Stimulated activated naive CD8-positive, alpha-beta T cell treated with anti-CD3 and anti-CD28 coated beads, Interleukin-15, Interleukin-2, amounts not matched to agents 100 ng/mL and 50 ng/mL, for 24 hours (primary cell): ENCODE measurements around the gene BTBD9.
A peak's percentile ranks its signal among the peaks of the same experiment; 100 is the strongest.
"Not testable (repeated sequence)": the region's sequence is repeated elsewhere in the genome, so short reads cannot be mapped to it uniquely, and the experiment has no call there.

Experiments used
- H3K27ac Mint-ChIP-seq: one replicate; pipeline ENCODE4 v1.8.0; 2021; ENCODE audit warnings: mild to moderate bottlenecking, mixed read lengths
- H3K27me3 Mint-ChIP-seq: one replicate; pipeline ENCODE4 v1.8.0; 2021; ENCODE audit warnings: mixed read lengths
- H3K36me3 Mint-ChIP-seq: one replicate; pipeline ENCODE4 v1.8.0; 2021; ENCODE audit warnings: low read depth, mixed read lengths
- H3K4me1 Mint-ChIP-seq: one replicate; pipeline ENCODE4 v1.8.0; 2021; ENCODE audit warnings: low read depth, mixed read lengths
- H3K4me3 Mint-ChIP-seq: one replicate; pipeline ENCODE4 v1.8.0; 2021; ENCODE audit warnings: mild to moderate bottlenecking, mixed read lengths
- H3K9me3 Mint-ChIP-seq: one replicate; pipeline ENCODE4 v1.8.0; 2021; ENCODE audit warnings: mixed read lengths

BTBD9 gene

DNA sequence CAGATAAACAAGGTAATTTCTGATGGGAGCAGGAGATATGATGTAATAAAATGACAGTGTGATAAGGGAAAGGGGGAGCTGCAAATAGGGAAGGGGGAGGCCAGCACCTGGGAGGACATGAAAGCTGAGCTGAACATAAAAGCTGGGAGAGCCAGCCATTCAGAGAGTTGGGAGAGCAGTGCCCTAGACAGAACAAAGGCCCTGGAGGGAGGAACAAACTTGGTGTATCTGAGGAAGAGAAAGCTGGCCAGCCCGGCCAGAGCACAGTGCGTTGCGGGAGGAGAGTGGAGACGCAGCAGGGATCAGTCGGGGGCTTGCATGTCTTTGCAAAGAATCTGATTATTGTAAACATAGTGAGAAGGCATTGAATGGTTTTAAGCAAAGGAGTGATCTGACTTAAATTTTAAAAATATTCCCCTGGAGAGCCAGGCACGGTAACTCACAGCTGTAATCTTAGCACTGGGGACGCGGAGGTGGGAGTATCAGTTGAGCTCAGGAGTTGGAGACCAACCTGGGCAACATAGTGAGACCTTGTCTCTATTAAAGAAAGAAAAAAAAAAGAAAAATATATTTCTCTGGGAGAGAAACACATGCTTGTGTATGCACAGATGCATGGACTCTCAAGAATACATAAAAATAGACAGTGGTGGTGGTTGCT is 502.0 kb downstream of the BTBD9 start:
- no peaks in the 10 kb centered on the region for H3K9me3 Mint-ChIP-seq
- H3K4me3 Mint-ChIP-seq = no peak overlapping the region
- no peaks in the 10 kb centered on the region for H3K27me3 Mint-ChIP-seq
- peaks cover 6% of the 10 kb centered on the region for H3K4me1 Mint-ChIP-seq
- H3K27ac Mint-ChIP-seq = no peak overlapping the region
- peaks cover 28% of the 10 kb centered on the region for H3K36me3 Mint-ChIP-seq

DNA sequence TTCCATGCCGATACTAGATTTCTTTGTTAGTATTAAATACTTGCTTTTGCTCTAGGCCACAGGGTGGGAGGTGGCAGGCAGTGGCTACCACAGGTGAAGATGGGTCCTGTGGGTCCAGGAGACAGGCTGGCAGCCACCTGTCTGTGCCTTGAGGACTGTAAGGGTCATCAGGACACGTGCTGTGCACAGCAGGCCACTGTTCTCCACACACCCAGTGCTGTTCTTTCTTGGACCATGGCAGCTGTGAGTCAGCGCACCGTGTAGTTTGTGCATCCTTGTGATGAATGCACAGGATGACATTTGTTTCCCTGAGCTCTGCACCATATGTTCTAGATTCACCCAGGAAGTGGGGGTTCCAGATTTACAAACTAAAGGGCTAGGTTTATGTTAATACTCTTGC is 503.2 kb downstream of the BTBD9 start:
- H3K4me1 Mint-ChIP-seq = peaks cover 12% of the 10 kb centered on the region
- H3K4me3 Mint-ChIP-seq = no peak overlapping the region
- peaks cover 33% of the 10 kb centered on the region for H3K36me3 Mint-ChIP-seq

DNA sequence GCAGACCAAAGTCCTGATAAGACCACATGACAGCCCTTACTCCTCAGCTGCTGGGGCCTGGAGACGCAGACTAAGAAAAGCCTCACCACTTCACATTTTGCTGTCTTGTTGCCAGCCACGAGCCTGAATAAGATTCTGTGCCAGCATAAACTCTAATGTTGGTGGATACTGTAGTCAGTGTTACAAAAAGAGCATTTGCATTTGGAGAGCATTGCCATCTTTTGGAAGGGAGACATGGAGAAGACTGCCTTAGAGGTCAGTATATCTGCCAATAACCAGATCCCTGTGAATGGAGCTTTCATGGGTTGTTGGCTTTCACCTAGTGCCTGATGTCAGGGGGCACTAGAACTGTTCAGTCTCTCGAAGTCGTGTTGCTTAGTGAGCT is 505.0 kb downstream of the BTBD9 start:
- H3K27me3 Mint-ChIP-seq = no peaks in the 10 kb centered on the region
- H3K4me1 Mint-ChIP-seq = peaks cover 31% of the 10 kb centered on the region
- H3K27ac Mint-ChIP-seq = no peak overlapping the region
- no peak overlapping the region for H3K4me3 Mint-ChIP-seq
- peaks cover 28% of the 10 kb centered on the region for H3K36me3 Mint-ChIP-seq
- no peaks in the 10 kb centered on the region for H3K9me3 Mint-ChIP-seq

More for the DNA sequence above, 503.2 kb downstream of the BTBD9 start:
- Mint-ChIP-seq H3K27me3 (no peaks in the 10 kb centered on the region), H3K9me3 (no peaks in the 10 kb centered on the region), H3K27ac (no peak overlapping the region)

DNA sequence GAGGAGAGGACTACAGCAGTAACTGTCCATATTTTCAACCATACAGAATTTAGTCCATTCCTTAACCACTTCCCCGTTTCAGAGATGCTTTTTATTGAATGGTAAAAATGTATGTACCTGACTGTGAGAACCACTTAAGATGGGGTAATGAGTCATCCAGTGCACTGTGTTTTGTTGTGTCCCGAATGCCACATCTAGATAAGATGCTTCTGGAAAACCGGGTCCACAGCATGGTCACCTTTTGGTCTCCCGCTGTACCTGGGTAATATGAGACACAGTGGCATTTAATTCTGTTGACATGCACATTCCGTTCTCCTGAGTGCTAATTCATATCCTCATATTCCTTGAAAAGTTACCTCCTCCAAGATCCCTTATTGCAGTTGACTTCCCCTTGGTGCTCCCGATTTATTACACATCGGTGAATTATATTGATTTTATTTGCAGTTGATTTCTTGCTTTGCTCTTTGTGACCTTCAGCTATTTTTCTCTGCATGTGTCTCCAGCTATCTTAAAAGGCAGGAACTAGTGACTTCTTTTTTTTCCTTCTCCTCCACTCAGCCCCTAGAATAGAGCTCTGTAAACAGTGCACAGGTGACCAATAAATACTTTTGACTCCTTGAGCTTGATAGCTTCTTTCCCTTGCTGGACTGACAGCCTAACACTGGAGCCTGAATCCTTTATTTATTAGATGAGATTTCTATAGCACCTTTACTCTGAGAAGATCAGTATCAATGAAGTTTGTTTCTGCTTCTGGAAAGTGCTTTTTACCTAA is 505.6 kb downstream of the BTBD9 start:
- no peaks in the 10 kb centered on the region for H3K9me3 Mint-ChIP-seq
- peaks cover 35% of the 10 kb centered on the region for H3K4me1 Mint-ChIP-seq
- H3K36me3 Mint-ChIP-seq = peaks cover 25% of the 10 kb centered on the region
- no peak overlapping the region for H3K4me3 Mint-ChIP-seq
- H3K27ac Mint-ChIP-seq = no peak overlapping the region
- no peaks in the 10 kb centered on the region for H3K27me3 Mint-ChIP-seq

DNA sequence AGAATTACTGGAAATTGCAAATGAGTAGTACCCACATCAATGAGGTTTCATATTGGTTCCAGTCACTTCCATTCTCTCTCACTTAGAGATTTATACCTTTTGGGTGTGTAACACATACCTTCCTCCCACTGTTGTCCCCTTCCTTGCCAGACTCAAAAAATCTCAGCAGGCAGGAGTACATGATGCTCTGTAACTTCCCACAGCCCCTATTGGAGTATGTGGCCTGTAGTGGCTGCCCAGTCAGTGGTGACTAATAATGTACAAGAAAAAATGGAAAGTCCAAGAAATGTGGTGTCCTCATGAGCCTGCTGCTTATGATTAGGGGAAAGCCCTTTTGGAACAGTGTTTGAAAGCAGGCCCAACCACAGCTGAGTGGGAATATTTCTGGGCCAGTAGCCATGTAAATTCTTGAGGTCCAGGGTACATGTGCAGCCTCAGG is 508.2 kb downstream of the BTBD9 start:
- H3K36me3 Mint-ChIP-seq = peaks cover 24% of the 10 kb centered on the region
- H3K4me3 Mint-ChIP-seq = peak overlapping the region; percentile 7
- no peaks in the 10 kb centered on the region for H3K27me3 Mint-ChIP-seq
- peaks cover 29% of the 10 kb centered on the region for H3K4me1 Mint-ChIP-seq
- no peaks in the 10 kb centered on the region for H3K9me3 Mint-ChIP-seq
- H3K27ac Mint-ChIP-seq = peak overlapping the region; percentile 56

DNA sequence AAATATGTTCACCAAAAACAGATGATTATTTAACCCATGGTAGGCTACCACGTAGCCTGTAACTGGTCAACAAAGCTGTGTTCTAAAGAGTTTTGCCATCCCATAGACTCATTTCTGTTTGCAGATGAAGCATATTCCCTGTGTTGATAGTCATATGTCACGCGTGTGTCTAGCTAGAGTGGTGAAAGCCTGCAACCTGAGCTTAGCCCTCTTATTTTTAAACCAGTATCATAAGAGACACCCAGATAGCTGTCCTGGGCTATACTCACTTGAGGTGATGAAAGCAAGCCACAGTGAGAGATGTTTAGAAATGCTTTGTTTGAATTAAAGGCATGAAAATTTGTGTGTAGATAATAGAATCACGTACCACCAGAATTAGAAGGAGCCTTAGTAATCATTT is 512.4 kb downstream of the BTBD9 start:
- Mint-ChIP-seq H3K27ac (no peak overlapping the region), H3K4me1 (peaks cover 29% of the 10 kb centered on the region), H3K4me3 (no peak overlapping the region), H3K27me3 (no peaks in the 10 kb centered on the region), H3K9me3 (peaks cover 4% of the 10 kb centered on the region), H3K36me3 (peaks cover 38% of the 10 kb centered on the region)

DNA sequence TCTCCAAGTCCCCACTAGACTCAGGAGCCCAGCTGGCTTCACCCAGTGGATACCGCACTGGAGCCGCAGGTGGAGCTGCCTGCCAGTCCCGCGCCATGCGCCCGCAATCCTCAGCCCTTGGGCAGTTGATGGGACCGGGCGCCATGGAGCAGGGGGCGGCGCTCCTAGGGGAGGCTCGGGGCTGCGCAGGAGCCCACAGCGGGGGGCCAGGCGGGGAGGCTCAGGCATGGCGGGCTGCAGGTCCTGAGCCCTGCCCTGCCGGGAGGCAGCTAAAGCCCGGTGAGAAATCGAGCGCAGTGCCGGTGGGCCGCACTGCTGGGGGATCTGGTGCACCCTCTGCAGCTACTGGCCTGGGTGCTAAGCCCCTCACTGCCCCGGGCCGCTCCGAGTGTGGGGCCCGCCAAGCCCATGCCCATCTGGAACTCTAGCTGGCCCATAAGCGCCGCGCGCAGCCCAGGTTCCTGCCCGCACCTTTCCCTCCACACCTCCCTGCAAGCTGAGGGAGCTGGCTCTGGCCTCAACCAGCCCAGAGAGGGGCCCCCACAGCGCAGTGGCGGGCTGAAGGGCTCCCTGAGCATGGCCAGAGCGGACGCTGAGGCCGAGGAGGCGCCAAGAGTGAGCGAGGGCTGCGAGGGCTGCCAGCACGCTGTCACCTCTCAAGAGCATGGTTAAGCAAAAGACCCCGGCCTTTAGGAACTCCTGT is 515.4 kb downstream of the BTBD9 start:
- H3K9me3 Mint-ChIP-seq, H3K27ac Mint-ChIP-seq, H3K4me1 Mint-ChIP-seq, H3K4me3 Mint-ChIP-seq, H3K27me3 Mint-ChIP-seq: not testable (repeated sequence)
- H3K36me3 Mint-ChIP-seq = peaks cover 54% of the 10 kb centered on the region

DNA sequence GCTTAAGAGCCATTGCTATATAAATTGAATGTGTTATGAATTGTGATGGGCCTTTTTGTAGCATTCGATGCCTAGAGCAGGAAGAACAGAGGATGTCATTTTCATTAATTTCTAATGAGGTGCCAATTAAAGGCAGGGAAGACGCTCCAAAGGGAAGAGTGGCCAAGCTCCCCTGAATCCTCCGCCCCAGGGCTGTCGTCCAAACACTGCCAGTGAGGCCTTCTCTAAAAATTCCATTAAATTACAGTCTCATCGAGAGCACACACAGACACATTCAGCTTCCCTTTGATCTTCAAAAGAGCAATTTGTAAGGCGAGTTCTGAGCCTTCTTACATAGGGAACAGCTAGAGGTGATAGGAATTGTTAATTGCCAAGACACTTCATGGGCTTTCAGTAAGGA is 520.2 kb downstream of the BTBD9 start:
- H3K27ac Mint-ChIP-seq = no peak overlapping the region
- no peaks in the 10 kb centered on the region for H3K4me1 Mint-ChIP-seq
- H3K27me3 Mint-ChIP-seq = no peaks in the 10 kb centered on the region
- peaks cover 57% of the 10 kb centered on the region for H3K36me3 Mint-ChIP-seq
- H3K9me3 Mint-ChIP-seq = peaks cover 4% of the 10 kb centered on the region
- no peak overlapping the region for H3K4me3 Mint-ChIP-seq

DNA sequence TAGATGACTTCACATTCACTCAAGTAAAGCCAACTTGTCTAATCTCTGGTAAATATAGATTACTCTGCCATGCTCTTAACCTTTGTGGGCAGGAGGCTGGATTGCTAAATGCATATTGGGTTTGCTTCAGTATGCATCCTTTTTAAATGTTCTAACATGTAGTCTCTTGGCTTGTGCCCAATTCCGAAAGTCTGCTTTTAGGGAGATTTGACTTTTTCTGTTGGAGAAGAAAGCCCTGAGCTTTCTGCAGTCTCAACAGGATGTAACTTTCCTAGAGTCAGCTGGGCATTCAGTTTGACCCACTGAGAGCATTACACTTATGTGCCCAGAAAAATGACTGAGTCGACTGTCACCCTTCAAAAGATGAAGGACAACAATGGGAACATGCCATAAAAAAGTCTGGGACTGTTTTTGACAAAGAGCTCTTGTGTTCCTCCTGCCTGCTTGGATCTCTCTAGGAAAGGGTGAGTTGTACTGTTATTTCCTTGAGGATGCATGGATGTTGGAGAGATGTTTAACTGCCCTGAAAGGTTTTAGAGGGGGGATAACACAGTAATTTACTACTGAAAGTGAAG is 520.9 kb downstream of the BTBD9 start:
- Mint-ChIP-seq H3K9me3 (peaks cover 4% of the 10 kb centered on the region), H3K4me1 (no peaks in the 10 kb centered on the region), H3K36me3 (peaks cover 57% of the 10 kb centered on the region), H3K27me3 (no peaks in the 10 kb centered on the region), H3K27ac (no peak overlapping the region), H3K4me3 (no peak overlapping the region)
